Measurements from ENCODE around the gene DGLUCY.

Gene DGLUCY

GRCh38 chr14:91255026-91255695 lies 141.3 kb downstream of the DGLUCY start:
- H3K4me1 ChIP-seq (ENCODE audit: control insufficient read depth, low read depth, low read length), result peaks cover 4% of the 10 kb centered on the region
- no peak overlapping the region for H4K5ac ChIP-seq (ENCODE audit: low read length)
- H2BK15ac ChIP-seq (replicated peaks; ENCODE audit: low read depth), result no peak overlapping the region
- H3K4me2 ChIP-seq (ENCODE audit: low read length), result no peak overlapping the region
- no peak overlapping the region for H2AK5ac ChIP-seq (ENCODE audit: low read length)
- no peak overlapping the region for H3K23ac ChIP-seq (ENCODE audit: low read length)
- H3K4ac ChIP-seq (ENCODE audit: low read depth, low read length), result no peak overlapping the region
- no peak overlapping the region for H3K27ac ChIP-seq (ENCODE audit: low read depth, low read length)
- H4K8ac ChIP-seq (ENCODE audit: low read depth, low read length), result no peak overlapping the region
- H3K79me1 ChIP-seq (ENCODE audit: low read length), result no peaks in the 10 kb centered on the region
- H3K4me3 ChIP-seq (ENCODE audit: low read length), result no peak overlapping the region
- DNase-seq, result peak; percentile 36
- H2BK5ac ChIP-seq (ENCODE audit: low read length), result no peak overlapping the region
- H3K9ac ChIP-seq (ENCODE audit: low read length), result no peak overlapping the region
- H3K79me2 ChIP-seq (ENCODE audit: control insufficient read depth, insufficient read depth, low read length), result no peaks in the 10 kb centered on the region
- no peak overlapping the region for H2BK120ac ChIP-seq (ENCODE audit: low read depth, low read length)
- no peak overlapping the region for H3K18ac ChIP-seq (ENCODE audit: low read length)
- no peaks in the 10 kb centered on the region for H3K36me3 ChIP-seq (ENCODE audit: control insufficient read depth, insufficient read depth, low read length)
- no peak overlapping the region for H3K56ac ChIP-seq (ENCODE audit: low read length)
- no CpG with 5 or more reads among the region's 9 CpGs for WGBS (ENCODE audit: extremely low coverage, insufficient coverage, low lambda C conversion rate)
- no peaks in the 10 kb centered on the region for H3K27me3 ChIP-seq (ENCODE audit: insufficient read depth, low read length, poor library complexity)

- Histone ChIP-seq H2BK5ac (ENCODE audit: low read length) (no peak overlapping the region), H3K79me2 (ENCODE audit: control insufficient read depth, insufficient read depth, low read length) (no peaks in the 10 kb centered on the region), H3K27ac (ENCODE audit: low read depth, low read length) (no peak overlapping the region), H3K4me2 (ENCODE audit: low read length) (no peak overlapping the region), H3K23ac (ENCODE audit: low read length) (no peak overlapping the region), H4K5ac (ENCODE audit: low read length) (no peak overlapping the region), H3K27me3 (ENCODE audit: insufficient read depth, low read length, poor library complexity) (no peaks in the 10 kb centered on the region), H3K79me1 (ENCODE audit: low read length) (no peaks in the 10 kb centered on the region), H3K9ac (ENCODE audit: low read length) (no peak overlapping the region), H3K56ac (ENCODE audit: low read length) (no peak overlapping the region), H3K18ac (ENCODE audit: low read length) (no peak overlapping the region), H4K8ac (ENCODE audit: low read depth, low read length) (no peak overlapping the region), H2BK15ac (replicated peaks; ENCODE audit: low read depth) (no peak overlapping the region), H3K4me1 (ENCODE audit: control insufficient read depth, low read depth, low read length) (peaks cover 4% of the 10 kb centered on the region), H2AK5ac (ENCODE audit: low read length) (no peak overlapping the region), H2BK120ac (ENCODE audit: low read depth, low read length) (no peak overlapping the region), H3K36me3 (ENCODE audit: control insufficient read depth, insufficient read depth, low read length) (no peaks in the 10 kb centered on the region), H3K4me3 (ENCODE audit: low read length) (no peak overlapping the region), H3K4ac (ENCODE audit: low read depth, low read length) (no peak overlapping the region)
- WGBS (ENCODE audit: extremely low coverage, insufficient coverage, low lambda C conversion rate), result no CpG with 5 or more reads among the region's 1 CpG
- DNase-seq, result no peak
Measured at GRCh38 chr14:91256661-91257060, 142.8 kb downstream of the DGLUCY start.

- Histone ChIP-seq H4K5ac (ENCODE audit: low read length) (no peak overlapping the region), H3K18ac (ENCODE audit: low read length) (no peak overlapping the region), H2BK120ac (ENCODE audit: low read depth, low read length) (no peak overlapping the region), H3K56ac (ENCODE audit: low read length) (no peak overlapping the region), H3K4me3 (ENCODE audit: low read length) (no peak overlapping the region), H3K23ac (ENCODE audit: low read length) (no peak overlapping the region), H2BK15ac (replicated peaks; ENCODE audit: low read depth) (no peak overlapping the region), H3K27me3 (ENCODE audit: insufficient read depth, low read length, poor library complexity) (no peaks in the 10 kb centered on the region), H3K36me3 (ENCODE audit: control insufficient read depth, insufficient read depth, low read length) (no peaks in the 10 kb centered on the region), H3K4me2 (ENCODE audit: low read length) (no peak overlapping the region), H4K8ac (ENCODE audit: low read depth, low read length) (no peak overlapping the region), H2AK5ac (ENCODE audit: low read length) (no peak overlapping the region), H3K4me1 (ENCODE audit: control insufficient read depth, low read depth, low read length) (peaks cover 4% of the 10 kb centered on the region), H2BK5ac (ENCODE audit: low read length) (no peak overlapping the region), H3K79me2 (ENCODE audit: control insufficient read depth, insufficient read depth, low read length) (no peaks in the 10 kb centered on the region), H3K9ac (ENCODE audit: low read length) (no peak overlapping the region), H3K27ac (ENCODE audit: low read depth, low read length) (no peak overlapping the region), H3K4ac (ENCODE audit: low read depth, low read length) (no peak overlapping the region), H3K79me1 (ENCODE audit: low read length) (no peaks in the 10 kb centered on the region)
- DNase-seq, result peak; percentile 93
- no CpG with 5 or more reads among the region's 8 CpGs for WGBS (ENCODE audit: extremely low coverage, insufficient coverage, low lambda C conversion rate)
Measured at GRCh38 chr14:91257328-91258010, 143.6 kb downstream of the DGLUCY start.

GRCh38 chr14:91258011-91258618 lies 144.2 kb downstream of the DGLUCY start:
- DNase-seq, result no peak
- Histone ChIP-seq H3K23ac (ENCODE audit: low read length) (no peak overlapping the region), H2BK5ac (ENCODE audit: low read length) (no peak overlapping the region), H3K4me3 (ENCODE audit: low read length) (no peak overlapping the region), H3K18ac (ENCODE audit: low read length) (no peak overlapping the region), H3K27me3 (ENCODE audit: insufficient read depth, low read length, poor library complexity) (no peaks in the 10 kb centered on the region), H3K79me1 (ENCODE audit: low read length) (no peaks in the 10 kb centered on the region), H4K5ac (ENCODE audit: low read length) (no peak overlapping the region), H2AK5ac (ENCODE audit: low read length) (no peak overlapping the region), H3K56ac (ENCODE audit: low read length) (no peak overlapping the region), H3K4me1 (ENCODE audit: control insufficient read depth, low read depth, low read length) (no peaks in the 10 kb centered on the region), H2BK15ac (replicated peaks; ENCODE audit: low read depth) (no peak overlapping the region), H3K36me3 (ENCODE audit: control insufficient read depth, insufficient read depth, low read length) (no peaks in the 10 kb centered on the region), H4K8ac (ENCODE audit: low read depth, low read length) (no peak overlapping the region), H3K79me2 (ENCODE audit: control insufficient read depth, insufficient read depth, low read length) (no peaks in the 10 kb centered on the region), H3K4me2 (ENCODE audit: low read length) (no peak overlapping the region), H3K27ac (ENCODE audit: low read depth, low read length) (no peak overlapping the region), H2BK120ac (ENCODE audit: low read depth, low read length) (no peak overlapping the region), H3K4ac (ENCODE audit: low read depth, low read length) (no peak overlapping the region), H3K9ac (ENCODE audit: low read length) (no peak overlapping the region)
- no CpG with 5 or more reads among the region's 16 CpGs for WGBS (ENCODE audit: extremely low coverage, insufficient coverage, low lambda C conversion rate)

- H3K79me2 ChIP-seq (ENCODE audit: control insufficient read depth, insufficient read depth, low read length), result no peaks in the 10 kb centered on the region
- no peak overlapping the region for H3K4ac ChIP-seq (ENCODE audit: low read depth, low read length)
- H2BK5ac ChIP-seq (ENCODE audit: low read length), result no peak overlapping the region
- no peak overlapping the region for H3K4me3 ChIP-seq (ENCODE audit: low read length)
- no peak overlapping the region for H4K8ac ChIP-seq (ENCODE audit: low read depth, low read length)
- WGBS (ENCODE audit: extremely low coverage, insufficient coverage, low lambda C conversion rate), result no CpG with 5 or more reads among the region's 3 CpGs
- no peak overlapping the region for H3K18ac ChIP-seq (ENCODE audit: low read length)
- H2BK120ac ChIP-seq (ENCODE audit: low read depth, low read length), result no peak overlapping the region
- H3K23ac ChIP-seq (ENCODE audit: low read length), result no peak overlapping the region
- H3K36me3 ChIP-seq (ENCODE audit: control insufficient read depth, insufficient read depth, low read length), result no peaks in the 10 kb centered on the region
- no peak overlapping the region for H4K5ac ChIP-seq (ENCODE audit: low read length)
- no peak overlapping the region for H2AK5ac ChIP-seq (ENCODE audit: low read length)
- no peaks in the 10 kb centered on the region for H3K27me3 ChIP-seq (ENCODE audit: insufficient read depth, low read length, poor library complexity)
- H2BK15ac ChIP-seq (replicated peaks; ENCODE audit: low read depth), result no peak overlapping the region
- H3K4me1 ChIP-seq (ENCODE audit: control insufficient read depth, low read depth, low read length), result no peaks in the 10 kb centered on the region
- H3K9ac ChIP-seq (ENCODE audit: low read length), result no peak overlapping the region
- H3K79me1 ChIP-seq (ENCODE audit: low read length), result no peaks in the 10 kb centered on the region
- H3K4me2 ChIP-seq (ENCODE audit: low read length), result no peak overlapping the region
- H3K56ac ChIP-seq (ENCODE audit: low read length), result no peak overlapping the region
- no peak for DNase-seq
- no peak overlapping the region for H3K27ac ChIP-seq (ENCODE audit: low read depth, low read length)
Measured at GRCh38 chr14:91258876-91259275, 145.0 kb downstream of the DGLUCY start.

Measured in mesendoderm (in vitro differentiated cells).